NCI-H82 (cell line): ENCODE results near the gene ATP9B.

ENCODE experiments used
- DNase-seq: peaks from one replicate; lab custom pipeline; 2025; lab: John Stamatoyannopoulos, UW

ATP9B gene

GRCh38 chr18:79397830-79398761 is 328.9 kb downstream of the ATP9B start:
- no peak for DNase-seq

- DNase-seq: no peak
Measured at GRCh38 chr18:79399275-79400081, 330.3 kb downstream of the ATP9B start.

GRCh38 chr18:79400091-79400590 is 330.9 kb downstream of the ATP9B start:
- DNase-seq: no peak

- DNase-seq: no peak
Measured at GRCh38 chr18:79400591-79401381, 331.6 kb downstream of the ATP9B start.

- DNase-seq: no peak
Measured at GRCh38 chr18:79401494-79402208, 332.5 kb downstream of the ATP9B start.

- DNase-seq: no peak
Measured at GRCh38 chr18:79402209-79402576, 333.0 kb downstream of the ATP9B start.

- no peak for DNase-seq
Measured at GRCh38 chr18:79402977-79403722, 334.0 kb downstream of the ATP9B start.

- no peak for DNase-seq
Measured at GRCh38 chr18:79403723-79404566, 334.8 kb downstream of the ATP9B start.

- no peak for DNase-seq
Measured at GRCh38 chr18:79404567-79404910, 335.3 kb downstream of the ATP9B start.

GRCh38 chr18:79405019-79405780 is 336.0 kb downstream of the ATP9B start:
- no peak for DNase-seq

- DNase-seq: no peak
Measured at GRCh38 chr18:79405781-79406575, 336.8 kb downstream of the ATP9B start.

GRCh38 chr18:79406708-79407107 is 337.5 kb downstream of the ATP9B start:
- DNase-seq: no peak

- no peak for DNase-seq
Measured at GRCh38 chr18:79409313-79409712, 340.1 kb downstream of the ATP9B start.

- DNase-seq: no peak
Measured at GRCh38 chr18:79410171-79410641, 341.0 kb downstream of the ATP9B start.

- DNase-seq: no peak
Measured at GRCh38 chr18:79410731-79411613, 341.8 kb downstream of the ATP9B start.

- no peak for DNase-seq
Measured at GRCh38 chr18:79411614-79412526, 342.7 kb downstream of the ATP9B start.
